Type B pancreatic cell (in vitro differentiated cells): ENCODE measurements around the gene DPP6. TPM values are rescaled to one million over a fixed set of nuclear protein-coding genes. Genes with fewer than 3 reads are reported as not detected.
A peak's percentile ranks its signal among the peaks of the same experiment; 100 is the strongest.

ENCODE experiments used
- DNase-seq: peaks from one replicate; pipeline ENCODE4 v3.0.0; 2021; ENCODE audit warnings: mixed read lengths; ENCODE audit not compliant: unreplicated experiment; ENCODE audit errors: extremely low spot score
- H3K27ac Mint-ChIP-seq: 2 replicates; pipeline ENCODE4 v1.8.0; 2021; ENCODE audit warnings: mild to moderate bottlenecking, mixed read lengths
- H3K27me3 Mint-ChIP-seq: 2 replicates; pipeline ENCODE4 v1.8.0; 2021; ENCODE audit warnings: mixed read lengths
- H3K36me3 Mint-ChIP-seq: 2 replicates; pipeline ENCODE4 v1.8.0; 2021; ENCODE audit warnings: mixed read lengths
- H3K4me1 Mint-ChIP-seq: one replicate; pipeline ENCODE4 v1.8.0; 2021; ENCODE audit warnings: mixed read lengths; ENCODE audit not compliant: unreplicated experiment
- H3K4me3 Mint-ChIP-seq: 2 replicates; pipeline ENCODE4 v1.8.0; 2021; ENCODE audit warnings: mild to moderate bottlenecking, mixed read lengths
- H3K9me3 Mint-ChIP-seq: 2 replicates; pipeline ENCODE4 v1.8.0; 2021; ENCODE audit warnings: mixed read lengths
- total RNA-seq: library from RNA; stranded (reverse); gene quantifications from 2 replicates; pipeline ENCODE4 v1.2.1, GENCODE V29; 2021; ENCODE audit warnings: low replicate concordance
- TF ChIP-seq, protein P1 (sequence below): fragments of 200-600 bp; sonication (generic); conservative IDR thresholded peaks from 2 replicates; pipeline ENCODE4 v1.5.0; 2021; ENCODE audit warnings: antibody characterized with exemption, mild to moderate bottlenecking

The DPP6 gene
- total RNA-seq, 1 donor from 2014 or later = 4.1 TPM

DNA sequence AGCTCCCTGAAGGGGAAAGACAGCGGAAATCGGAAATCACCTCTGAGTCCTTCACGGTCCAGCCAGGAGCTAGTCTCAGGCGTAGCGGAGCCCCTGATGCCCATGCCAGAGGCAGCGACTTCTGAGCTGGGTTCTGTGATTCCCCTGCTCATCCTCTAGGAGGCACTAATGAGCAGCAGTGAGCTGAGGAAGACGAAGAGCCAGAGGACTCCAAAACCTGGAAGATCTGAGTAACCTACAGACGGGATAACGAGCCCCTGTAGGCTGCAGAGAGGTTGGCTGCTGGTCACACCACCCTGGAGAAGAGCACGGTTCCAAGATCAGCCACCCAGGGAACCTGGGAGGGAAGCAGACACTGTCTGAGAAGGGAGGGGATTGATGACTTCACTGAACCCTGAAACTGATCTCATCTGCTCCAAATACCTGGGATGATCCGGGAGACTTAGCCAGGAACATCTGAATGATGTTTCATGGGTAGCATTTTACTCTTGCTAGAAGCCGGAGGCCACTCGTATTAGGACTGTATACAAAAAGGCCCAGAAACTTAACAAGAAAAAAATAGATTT is 646.6 kb downstream of the DPP6 start:
- no peaks in the 10 kb centered on the region for H3K4me1 Mint-ChIP-seq
- H3K36me3 Mint-ChIP-seq = no peaks in the 10 kb centered on the region
- TF ChIP-seq, protein P1, sequence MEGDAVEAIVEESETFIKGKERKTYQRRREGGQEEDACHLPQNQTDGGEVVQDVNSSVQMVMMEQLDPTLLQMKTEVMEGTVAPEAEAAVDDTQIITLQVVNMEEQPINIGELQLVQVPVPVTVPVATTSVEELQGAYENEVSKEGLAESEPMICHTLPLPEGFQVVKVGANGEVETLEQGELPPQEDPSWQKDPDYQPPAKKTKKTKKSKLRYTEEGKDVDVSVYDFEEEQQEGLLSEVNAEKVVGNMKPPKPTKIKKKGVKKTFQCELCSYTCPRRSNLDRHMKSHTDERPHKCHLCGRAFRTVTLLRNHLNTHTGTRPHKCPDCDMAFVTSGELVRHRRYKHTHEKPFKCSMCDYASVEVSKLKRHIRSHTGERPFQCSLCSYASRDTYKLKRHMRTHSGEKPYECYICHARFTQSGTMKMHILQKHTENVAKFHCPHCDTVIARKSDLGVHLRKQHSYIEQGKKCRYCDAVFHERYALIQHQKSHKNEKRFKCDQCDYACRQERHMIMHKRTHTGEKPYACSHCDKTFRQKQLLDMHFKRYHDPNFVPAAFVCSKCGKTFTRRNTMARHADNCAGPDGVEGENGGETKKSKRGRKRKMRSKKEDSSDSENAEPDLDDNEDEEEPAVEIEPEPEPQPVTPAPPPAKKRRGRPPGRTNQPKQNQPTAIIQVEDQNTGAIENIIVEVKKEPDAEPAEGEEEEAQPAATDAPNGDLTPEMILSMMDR = peak; percentile 65
- peaks cover 3% of the 10 kb centered on the region for H3K27me3 Mint-ChIP-seq
- no peaks in the 10 kb centered on the region for H3K9me3 Mint-ChIP-seq
- no peak overlapping the region for H3K4me3 Mint-ChIP-seq
- no peak overlapping the region for H3K27ac Mint-ChIP-seq
- DNase-seq = no peak

GRCh38 chr7:154699417-154699816 is 647.2 kb downstream of the DPP6 start:
- H3K9me3 Mint-ChIP-seq = no peaks in the 10 kb centered on the region
- no peaks in the 10 kb centered on the region for H3K36me3 Mint-ChIP-seq
- no peak for DNase-seq
- H3K4me3 Mint-ChIP-seq = no peak overlapping the region
- H3K27ac Mint-ChIP-seq = no peak overlapping the region
- H3K4me1 Mint-ChIP-seq = no peaks in the 10 kb centered on the region
- TF ChIP-seq, protein P1 = no peak
- H3K27me3 Mint-ChIP-seq = peaks cover 3% of the 10 kb centered on the region

- TF ChIP-seq, protein P1 = no peak
- H3K9me3 Mint-ChIP-seq = no peaks in the 10 kb centered on the region
- no peaks in the 10 kb centered on the region for H3K4me1 Mint-ChIP-seq
- H3K4me3 Mint-ChIP-seq = no peak overlapping the region
- no peaks in the 10 kb centered on the region for H3K27me3 Mint-ChIP-seq
- H3K27ac Mint-ChIP-seq = no peak overlapping the region
- no peak for DNase-seq
- no peaks in the 10 kb centered on the region for H3K36me3 Mint-ChIP-seq
Measured at GRCh38 chr7:154709840-154710520, 657.8 kb downstream of the DPP6 start.

DNA sequence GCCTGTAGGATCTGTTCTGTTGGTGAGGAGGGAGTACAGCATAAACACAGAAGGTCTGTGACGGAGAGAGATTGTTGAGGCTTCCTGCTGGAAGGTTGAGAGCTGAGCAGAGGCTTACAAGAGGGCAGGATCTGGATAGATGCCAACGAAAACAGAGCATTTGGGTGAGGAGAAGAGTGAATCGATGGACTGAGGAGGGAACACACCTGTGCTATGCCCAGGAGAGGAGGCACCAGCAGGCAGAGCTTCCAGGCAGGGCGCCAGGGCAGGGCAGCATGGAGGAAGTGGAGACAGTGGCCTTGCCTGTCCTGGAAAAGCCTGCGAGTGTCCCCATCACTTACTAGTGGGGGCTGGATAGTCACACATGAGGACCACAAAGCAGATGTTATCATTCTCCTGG is 667.8 kb downstream of the DPP6 start:
- Mint-ChIP-seq H3K9me3 (peaks cover 8% of the 10 kb centered on the region), H3K4me1 (no peaks in the 10 kb centered on the region), H3K36me3 (no peaks in the 10 kb centered on the region), H3K4me3 (no peak overlapping the region), H3K27ac (no peak overlapping the region), H3K27me3 (no peaks in the 10 kb centered on the region)
- DNase-seq = no peak
- TF ChIP-seq, protein P1 = no peak

DNA sequence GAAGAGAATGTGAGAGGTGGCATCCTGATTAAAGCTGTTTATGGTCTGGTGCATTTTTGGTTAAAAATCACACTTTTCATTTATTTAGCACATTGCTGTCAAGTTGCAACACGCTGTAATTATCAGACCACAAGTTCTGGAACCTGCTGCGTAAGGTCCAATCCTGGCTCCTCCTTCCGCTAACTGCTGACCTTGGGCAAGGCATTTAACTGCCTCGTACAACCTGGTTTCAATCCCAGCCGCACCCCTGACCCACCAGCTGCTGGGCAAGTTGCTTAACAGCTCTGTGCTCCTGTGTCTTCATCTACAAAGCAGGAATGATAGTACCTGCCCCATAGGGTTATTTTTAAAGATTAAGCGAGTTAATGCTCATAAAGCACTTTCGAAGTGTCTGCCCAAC is 668.9 kb downstream of the DPP6 start:
- Mint-ChIP-seq H3K9me3 (peaks cover 4% of the 10 kb centered on the region), H3K27me3 (no peaks in the 10 kb centered on the region), H3K27ac (no peak overlapping the region), H3K4me1 (no peaks in the 10 kb centered on the region), H3K4me3 (no peak overlapping the region), H3K36me3 (no peaks in the 10 kb centered on the region)
- TF ChIP-seq, protein P1 = no peak
- DNase-seq = no peak
